GM21423 (cell line): ENCODE data around the gene SLC8B1.

ENCODE experiments used
- ATAC-seq: cut with Tn5 transposase; IDR thresholded peaks from one replicate; pipeline ENCODE4 v1.9.1; 2021; ENCODE audit warnings: mild to moderate bottlenecking, moderate library complexity; ENCODE audit not compliant: unreplicated experiment

The SLC8B1 gene

GRCh38 chr12:113249546-113249945 lies 85.4 kb downstream of the SLC8B1 start:
- no peak for ATAC-seq

GRCh38 chr12:113248842-113249435 lies 86.0 kb downstream of the SLC8B1 start:
- no peak for ATAC-seq
